HG03432 (cell line): ENCODE measurements around the gene LYPLA2.
A peak's percentile ranks its signal among the peaks of the same experiment; 100 is the strongest.
"Not testable (repeated sequence)": the region's sequence is repeated elsewhere in the genome, so short reads cannot be mapped to it uniquely, and the experiment has no call there.

ENCODE experiments used
- ATAC-seq: cut with Tn5 transposase; IDR thresholded peaks from one replicate; pipeline ENCODE4 v1.9.1; 2021; ENCODE audit warnings: mild to moderate bottlenecking, moderate library complexity; ENCODE audit not compliant: unreplicated experiment

The LYPLA2 gene

DNA sequence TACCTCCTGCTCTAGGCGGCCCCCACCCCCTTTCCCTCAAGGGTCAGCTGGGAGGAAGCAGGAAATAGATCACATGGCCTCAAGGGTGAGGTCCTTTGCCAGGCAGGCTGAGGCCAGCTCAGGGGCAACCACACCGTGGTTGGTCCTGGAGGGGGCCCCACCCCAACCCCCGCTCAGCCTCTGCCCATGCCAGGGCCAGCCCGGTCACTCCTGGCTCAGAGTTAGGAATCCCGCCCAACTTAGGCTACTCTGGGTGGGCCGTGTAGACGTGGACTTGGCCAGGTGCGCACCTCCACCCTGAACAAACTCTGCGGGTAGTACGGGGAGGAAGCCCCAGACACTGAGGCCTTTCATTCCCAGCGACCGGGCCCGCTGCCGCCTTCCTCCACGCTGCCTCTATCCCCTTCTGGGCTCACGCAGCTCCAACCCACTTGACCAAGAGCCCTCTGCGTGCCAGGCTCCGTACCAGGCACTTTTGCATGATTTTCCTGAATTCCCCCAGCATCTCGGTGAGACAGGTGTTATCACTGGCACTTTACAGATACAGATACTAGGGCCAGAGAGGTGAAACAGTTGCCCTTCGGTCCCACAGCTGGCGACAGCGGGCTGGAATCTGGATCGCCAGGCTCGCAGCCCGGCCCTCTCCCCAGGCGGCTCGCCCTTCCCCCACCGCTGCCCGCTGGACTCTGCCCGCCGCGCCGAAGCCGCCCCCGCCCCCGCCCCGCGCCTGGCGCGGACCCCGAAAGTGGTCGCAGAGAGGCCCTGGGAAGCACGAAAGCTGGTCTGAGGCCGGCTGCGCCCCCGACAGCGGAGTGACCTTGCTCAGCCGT lies 8.8 kb downstream of the LYPLA2 start:
- ATAC-seq, result peak; percentile 18

DNA sequence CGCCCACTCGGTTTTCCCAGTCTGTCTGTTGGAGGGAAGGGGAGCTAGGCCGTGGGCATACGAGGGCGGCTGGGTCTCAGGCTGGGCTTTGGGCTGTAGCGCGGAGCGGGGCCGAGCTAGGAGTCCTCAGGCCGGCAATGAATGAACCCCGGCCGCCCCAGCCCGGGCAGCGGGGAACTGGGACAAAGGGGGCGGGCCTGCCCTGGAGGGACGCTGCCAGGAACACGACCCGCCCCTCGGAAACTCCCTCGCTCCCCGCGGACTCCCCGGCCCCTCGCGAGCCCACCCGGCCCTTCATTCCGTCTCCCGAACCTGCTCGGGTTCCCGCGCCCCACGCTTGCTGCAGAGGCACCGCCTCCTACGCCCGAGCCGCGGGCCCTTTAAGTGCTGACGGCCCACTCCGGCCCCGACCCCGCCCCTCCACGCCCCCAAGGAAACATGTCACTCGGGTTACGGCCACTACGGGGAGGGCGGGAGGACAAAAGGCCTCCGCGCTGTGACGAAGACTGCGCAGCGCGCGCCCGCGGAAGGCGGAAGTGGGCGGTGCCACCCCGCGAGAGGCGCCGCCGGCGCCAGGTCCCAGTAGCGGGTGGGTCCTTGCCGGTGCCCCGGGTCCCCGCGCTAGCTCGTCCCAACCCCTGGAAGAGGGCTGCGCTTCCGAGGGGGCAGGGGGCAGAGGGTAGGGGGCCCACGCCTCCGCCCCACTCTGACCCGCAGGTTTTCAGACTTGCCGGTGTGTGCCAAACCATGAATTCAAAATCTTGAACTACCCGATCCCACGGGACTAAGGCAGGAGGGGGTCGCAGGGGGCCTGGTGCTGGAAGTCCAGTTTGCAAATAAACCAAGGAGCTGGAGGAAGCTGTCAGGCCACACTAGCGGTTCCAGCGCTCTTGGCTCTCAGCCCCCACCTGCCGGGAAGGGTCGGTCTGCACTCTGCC lies 9.7 kb downstream of the LYPLA2 start, which contains the start of gene GALE:
Gene GALE, minus strand, starts transcription at position 355 of the 938 bp plus-strand sequence. CDS start 1,747 bp downstream, outside the sequence.
- ATAC-seq, result peak; percentile 74

DNA sequence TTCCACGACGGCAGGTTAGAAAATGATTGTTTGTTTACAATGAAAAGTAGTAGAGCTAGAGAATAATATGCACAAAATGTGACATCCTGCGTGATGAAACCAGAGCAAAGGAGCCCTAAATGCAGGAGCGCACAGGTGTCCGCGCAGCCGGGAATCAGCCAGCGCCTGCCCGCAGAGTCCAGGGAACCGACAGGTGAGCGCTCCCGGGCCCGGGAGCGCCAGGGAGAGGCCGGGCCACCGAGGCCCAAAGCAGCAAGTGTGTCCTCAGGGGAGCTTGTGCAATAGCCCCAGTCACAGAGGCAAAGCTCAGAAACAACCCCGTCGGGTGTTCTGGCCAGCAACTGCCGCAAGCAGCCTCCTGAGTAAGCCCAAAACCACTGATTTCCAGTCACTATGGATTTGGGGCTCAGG lies 10.4 kb downstream of the LYPLA2 start:
- no peak for ATAC-seq

DNA sequence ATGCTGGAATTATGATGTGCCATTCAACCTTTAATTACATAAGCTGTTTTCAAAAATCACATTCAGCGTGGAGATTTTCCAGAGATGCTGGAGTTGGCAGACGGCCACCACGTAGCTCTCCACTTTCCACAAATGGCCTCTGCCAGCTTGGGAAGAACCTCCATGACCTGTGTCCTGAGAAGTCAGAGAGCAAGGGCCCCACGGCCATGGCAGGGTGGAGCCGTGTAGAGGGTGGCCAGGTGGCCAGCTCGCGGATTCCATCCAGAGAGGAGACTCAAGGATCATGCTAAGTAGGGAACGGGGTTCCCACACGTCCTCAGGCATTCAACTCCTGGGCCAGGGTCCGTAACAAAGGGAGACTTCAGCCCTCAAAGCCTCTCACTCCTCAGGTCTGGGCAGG lies 10.9 kb downstream of the LYPLA2 start:
- ATAC-seq, result no peak

DNA sequence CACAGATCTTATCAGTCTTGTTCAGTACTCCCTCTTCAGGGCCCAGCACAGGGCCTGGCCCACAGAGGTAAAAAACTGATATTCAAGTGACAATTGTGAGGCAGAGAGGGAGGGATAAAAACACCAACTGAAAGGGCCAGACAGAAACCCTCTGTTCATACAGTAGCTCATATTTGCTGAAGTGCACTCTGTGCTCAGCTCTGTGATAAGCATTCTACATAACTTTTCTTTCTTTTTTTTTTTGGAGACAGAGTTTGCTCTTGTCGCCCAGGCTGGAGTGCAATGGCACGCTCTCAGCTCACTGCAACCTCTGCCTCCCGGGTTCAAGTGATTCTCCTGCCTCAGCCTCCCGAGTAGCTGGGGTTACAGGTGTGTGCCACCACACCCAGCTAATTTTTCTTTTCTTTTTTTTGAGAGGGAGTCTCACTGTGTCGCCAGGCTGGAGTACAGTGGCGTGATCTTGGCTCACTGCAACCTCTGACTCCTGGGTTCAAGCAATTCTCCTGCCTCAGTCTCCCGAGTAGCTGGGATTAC lies 11.9 kb downstream of the LYPLA2 start:
- ATAC-seq, result not testable (repeated sequence)

DNA sequence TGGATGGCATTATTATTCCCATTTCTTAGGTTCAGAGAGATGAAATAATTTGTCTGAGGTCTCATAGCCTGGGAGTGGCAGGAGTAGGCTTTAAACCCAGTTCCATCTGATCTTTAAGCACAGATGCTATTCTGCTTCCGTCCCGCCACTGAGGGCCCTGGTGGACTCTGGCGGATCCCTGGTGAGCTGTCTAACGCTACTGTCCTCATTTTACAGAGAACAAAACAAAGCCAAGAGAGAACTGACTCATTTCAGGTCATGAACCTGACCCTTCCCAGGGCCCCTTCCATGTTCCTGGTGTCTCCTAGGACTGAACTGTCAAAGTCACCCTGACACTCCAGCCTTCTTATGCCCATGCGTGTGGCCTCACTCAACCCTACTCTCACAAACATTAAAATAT lies 12.7 kb downstream of the LYPLA2 start:
- no peak for ATAC-seq

DNA sequence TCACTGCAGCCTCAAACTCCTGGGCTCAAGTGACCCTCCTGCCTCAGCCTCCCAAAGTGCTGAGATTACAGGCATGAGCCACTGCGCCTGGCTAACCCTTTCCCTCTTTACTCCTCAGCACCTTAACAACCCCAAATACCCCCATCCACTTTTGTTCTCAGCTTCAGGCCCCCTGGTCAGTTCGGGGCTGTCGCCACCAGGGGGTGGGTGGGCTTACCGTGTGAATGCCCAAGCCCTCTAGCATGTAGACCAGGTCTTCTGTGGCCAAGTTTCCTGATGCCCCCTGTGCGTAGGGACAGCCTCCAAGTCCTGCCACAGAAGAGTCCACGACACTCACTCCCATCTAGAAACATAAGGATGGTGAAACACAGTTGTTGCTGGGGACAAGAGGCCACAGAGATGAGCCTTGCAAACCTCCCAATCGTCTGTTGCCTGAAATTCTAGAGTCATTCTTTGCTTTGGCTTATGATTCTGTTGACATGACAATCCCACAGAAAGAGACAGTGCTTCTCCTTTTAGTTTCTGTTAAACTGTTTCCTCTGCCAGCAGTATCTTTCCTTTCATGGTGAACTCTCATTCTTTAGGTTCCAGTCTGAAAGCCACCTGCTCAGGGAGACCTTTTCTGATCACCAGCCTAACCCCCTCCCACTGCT lies 13.4 kb downstream of the LYPLA2 start:
- no peak for ATAC-seq

DNA sequence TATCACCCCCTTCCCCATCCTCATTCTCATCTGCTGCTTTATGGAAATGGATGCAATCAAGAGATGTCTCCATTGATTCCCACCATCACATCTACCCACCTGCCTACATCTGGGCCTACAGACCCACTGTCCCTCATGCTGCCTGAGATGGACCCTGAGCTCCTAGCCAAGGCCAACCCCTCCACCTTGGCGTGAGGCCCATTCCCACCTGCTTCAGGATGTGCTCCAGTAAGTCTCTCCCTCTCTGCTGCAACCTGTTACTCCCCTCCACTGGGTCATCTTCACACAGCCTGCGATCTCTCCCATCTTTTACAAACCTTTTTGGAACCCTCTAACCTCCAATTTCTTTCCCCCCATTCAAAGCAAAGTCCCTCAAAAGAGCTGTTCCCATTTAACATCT lies 14.1 kb downstream of the LYPLA2 start:
- no peak for ATAC-seq

DNA sequence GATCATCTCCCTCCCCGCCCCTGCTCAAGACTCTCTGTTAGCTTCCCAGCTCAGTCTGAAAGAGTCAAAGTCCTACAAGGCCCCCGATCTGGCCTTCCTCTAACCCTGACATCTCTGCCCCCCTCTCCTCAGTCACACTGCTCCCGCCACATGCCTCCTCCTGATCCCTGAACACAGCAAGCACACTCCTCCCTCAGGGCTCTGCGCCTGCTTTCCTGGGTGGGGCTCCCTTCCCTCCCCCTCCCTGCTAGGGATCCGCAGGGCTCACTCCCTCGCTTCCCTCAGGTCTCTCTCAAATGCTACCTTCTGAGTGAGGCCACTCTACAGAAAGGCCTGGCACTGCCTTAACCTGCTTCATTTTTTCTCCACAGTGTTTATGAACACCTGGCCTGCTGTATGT lies 15.3 kb downstream of the LYPLA2 start:
- ATAC-seq, result no peak

DNA sequence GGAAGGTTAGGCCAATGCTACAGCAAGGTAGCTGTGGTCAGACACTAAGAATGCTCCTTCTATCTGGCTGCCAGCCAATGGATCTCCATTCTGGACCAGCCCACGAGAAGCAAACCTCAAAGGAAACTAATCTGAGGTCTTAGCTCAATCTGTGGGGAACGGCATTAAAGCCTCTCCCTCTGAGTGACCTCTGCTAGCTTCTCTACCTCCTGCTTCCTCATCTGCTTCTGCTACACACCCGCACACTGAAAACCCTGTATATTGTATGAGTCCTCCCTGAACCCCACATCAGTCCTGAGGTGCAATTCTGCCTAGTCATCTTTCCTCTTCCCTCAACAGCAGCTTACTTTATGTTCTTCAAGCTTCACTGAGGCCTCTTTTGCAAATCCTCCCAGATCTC lies 16.5 kb downstream of the LYPLA2 start:
- no peak for ATAC-seq

DNA sequence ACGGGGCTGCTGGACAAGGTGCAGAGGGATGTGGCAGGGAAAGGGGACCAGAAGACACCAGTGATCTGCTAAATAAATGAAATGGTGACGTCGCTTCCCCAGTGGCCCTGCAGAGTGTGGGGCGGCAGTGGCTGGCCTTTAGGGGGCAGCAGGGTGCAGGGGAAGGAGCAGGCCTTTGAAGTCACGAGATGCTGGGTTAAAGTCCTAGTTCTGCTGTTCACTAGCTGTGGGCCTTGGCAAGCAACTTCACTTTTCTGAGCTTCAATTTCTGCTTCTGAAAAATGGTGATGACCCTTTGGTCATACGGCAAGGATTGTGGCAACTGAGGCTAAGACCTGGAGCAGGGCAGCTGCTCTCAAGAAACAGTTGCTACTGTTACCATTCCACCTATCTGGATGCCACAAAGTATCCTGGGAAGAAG lies 18.8 kb downstream of the LYPLA2 start:
- ATAC-seq, result peak; percentile 77

DNA sequence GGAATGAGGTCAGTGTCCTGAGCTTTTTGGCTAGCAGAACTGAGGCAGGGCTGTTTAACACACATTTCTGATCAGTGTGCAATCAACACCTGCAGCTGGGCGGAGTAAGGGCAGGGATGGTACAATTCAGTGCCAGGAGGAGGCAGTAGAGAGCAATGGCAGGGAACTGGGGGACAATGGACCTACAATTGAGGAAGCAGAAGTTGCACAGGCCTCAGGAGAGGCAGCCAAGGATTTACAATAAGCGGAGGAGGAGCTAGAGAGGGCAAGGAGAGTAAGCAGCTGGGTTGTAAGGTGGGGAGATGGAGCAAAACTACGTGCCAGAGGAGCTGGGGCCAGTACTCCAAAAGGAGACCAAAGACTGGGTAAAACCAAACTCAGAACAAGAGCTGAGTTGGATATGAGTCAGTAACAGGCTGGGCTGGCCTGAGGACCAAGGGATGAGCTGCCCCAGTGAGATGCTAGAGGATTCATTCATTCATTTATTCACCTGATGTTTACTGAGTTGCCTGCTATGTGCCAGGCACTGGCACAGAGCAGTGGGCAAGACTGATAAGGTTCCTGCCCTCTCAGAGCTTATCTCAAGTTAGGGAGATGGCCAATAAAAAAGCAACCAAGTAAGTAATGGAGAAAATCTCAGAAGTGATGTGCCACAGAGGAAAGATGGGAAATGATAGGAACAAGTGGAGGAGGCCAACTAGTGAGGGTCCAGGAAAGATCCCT lies 20.0 kb downstream of the LYPLA2 start:
- ATAC-seq, result peak; percentile 59

DNA sequence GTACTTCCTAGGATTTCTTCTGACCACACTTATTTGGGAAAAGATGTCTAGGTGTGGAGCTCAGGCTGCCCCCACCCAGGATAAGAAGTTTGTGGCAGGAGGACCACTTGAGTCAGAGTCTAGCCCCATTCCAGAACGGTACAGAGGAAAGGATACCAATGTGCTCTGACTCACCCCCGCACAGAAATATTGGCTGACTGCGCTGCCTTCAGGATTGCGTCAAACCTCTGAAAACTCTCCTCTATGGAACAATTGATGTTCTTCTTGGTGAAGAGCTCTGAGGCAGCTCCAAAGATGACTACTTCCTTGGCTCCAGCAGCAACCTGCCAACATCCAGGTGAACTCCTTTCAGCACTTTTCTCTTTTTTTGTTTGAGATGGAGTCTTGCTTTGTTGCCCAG lies 23.1 kb downstream of the LYPLA2 start:
- ATAC-seq, result no peak

DNA sequence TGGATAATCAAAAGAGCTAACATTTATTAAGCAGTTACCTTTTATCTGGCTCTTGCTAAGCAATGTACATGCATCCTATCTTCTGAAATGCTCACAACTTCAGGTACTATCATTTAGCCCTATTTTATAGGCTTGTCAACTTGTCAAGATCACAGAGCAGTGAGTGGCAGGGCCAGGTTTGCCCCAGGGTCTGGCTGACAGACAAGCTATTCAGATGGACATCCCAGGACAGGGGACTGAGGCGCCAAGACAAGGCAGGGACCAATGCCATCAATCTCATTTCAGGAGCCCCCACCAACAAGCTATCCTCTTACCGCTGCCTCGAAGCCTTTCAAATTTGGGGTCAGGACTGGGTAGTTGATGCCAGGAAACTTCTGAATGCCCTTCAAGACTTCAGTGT lies 25.4 kb downstream of the LYPLA2 start:
- ATAC-seq, result no peak

DNA sequence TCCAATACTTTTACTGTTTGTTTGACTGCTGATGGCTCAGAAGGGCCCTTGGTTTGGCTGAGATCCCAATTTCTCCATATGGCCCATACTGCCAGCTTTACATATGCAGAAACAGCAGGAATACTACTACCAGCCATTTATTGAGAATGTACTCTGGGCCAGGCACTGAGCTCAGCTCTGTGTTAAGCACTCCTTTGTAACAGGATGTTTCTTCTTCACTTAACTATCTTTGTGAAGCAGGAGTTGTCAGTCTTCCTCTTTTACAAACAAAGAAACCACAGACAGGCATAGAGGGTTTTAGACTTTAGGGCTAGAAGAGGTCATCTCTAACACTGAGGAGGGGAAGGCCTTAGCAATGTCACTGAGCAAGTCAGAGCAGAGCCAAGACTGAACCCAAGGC lies 26.0 kb downstream of the LYPLA2 start:
- no peak for ATAC-seq

DNA sequence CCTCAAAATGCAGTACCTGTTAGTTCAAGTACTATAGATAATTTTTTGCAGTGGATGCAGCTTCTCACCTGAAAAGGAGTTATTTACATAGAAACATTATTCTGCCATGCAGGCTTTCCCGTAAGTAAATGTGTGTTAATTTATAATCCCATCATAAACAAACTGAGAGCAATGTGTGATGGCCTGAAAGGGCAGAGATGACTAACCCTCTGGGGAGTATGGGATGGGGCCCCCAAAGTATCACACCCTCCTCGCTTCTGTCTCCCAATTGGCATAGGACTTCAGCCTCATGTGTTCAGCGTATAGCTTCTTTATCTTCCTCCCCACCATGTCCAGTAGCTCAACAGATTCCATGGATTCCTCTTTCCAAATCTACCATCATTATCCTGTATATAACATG lies 26.7 kb downstream of the LYPLA2 start:
- ATAC-seq, result no peak

DNA sequence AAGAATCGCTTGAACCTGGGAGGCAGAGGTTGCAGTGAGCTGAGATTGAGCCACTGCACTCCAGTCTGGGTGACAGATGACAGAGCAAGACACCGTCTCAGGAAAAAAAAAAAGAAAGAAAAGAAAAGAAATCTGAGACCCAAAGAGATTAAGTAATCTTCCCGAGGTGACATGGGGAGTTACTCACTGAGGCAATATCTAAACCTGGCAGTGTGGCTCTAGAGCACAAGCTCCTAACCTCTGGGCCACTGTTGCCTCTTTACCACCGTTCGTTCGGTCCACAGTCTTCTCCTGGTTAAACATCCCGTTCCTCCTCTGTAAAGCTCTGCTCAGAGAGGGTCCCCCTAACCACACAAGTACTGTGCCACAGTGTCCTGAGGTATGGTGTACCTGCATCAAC lies 32.8 kb downstream of the LYPLA2 start:
- no peak for ATAC-seq

DNA sequence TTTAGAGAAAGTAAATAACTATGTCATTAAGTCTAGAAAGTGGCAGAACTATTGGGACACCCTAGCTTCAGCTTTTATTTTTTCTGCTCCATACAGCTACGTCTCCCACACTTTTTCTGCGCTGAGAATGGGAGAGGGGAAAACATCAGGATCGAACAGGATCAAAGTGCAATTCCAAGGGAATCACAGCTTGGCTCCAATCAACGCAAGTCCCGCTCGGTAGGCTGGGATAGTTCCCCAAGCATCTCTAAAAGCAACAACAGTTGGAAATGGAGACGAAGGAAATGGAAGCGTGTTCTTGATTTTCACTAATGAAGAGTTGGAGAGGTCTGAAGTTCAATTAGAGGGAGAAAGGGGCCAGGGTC lies 33.7 kb downstream of the LYPLA2 start:
- ATAC-seq, result no peak

DNA sequence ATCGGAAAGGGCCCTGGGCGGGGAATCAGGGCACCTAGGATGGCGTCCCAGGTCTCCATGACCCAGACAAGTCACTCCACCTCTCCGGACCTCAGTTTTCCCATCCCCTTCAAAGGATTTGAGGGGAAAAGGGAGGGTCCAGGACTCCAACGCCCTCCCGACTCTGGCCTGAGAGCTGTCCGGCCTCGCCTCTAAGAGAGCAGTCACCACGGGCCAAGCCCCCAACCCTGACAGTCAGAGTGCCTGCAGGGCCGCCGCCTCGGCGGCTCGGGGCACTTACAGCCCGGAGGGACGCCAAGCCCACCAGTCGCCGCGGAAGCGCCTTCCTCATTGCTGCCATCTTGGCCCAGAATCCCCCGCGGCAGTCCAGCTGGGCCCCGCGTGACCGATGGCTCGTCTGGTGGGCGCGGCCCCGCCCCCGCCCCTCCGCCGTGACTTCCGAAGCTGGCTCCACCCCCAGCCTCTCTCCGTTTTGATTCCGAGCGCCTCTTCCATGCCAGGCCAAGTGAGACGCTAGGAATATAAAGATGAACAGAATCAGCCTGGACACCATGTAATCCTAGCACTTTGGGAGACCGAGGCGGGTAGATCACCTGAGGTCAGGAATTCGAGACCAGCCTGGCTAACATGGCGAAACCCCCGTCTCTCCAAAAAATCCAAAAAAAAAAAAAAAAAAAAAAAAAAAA lies 34.3 kb downstream of the LYPLA2 start, which contains the start of gene HMGCL:
Gene HMGCL, minus strand, starts transcription at position 354 of the 686 bp plus-strand sequence. Its CDS starts 14 bp downstream, at position 340.
- ATAC-seq, result peak; percentile 92
